Thoracic aorta (tissue), 2 donors: ENCODE measurements around the gene GAL. TPM values are rescaled to one million over a fixed set of nuclear protein-coding genes. Genes with fewer than 3 reads are reported as not detected.

Experiments
- ATAC-seq: fragments of 150-250 bp; one replicate; pipeline ENCODE4 v1.8.0; 2017; ENCODE audit warnings: low read depth; ENCODE audit not compliant: insufficient number of reproducible peaks, low FRiP score
- DNase-seq: peaks from one replicate; pipeline ENCODE4 v3.0.0-alpha.2; 2020; ENCODE audit warnings: low spot score
- H3K27ac ChIP-seq, 2 donors: fragments of 200-600 bp; sonication (generic); 1 replicate in 1 of 2; 2 replicates in 1 of 2; pipeline ENCODE4 v1.5.1; 2016; ENCODE audit warnings: mild to moderate bottlenecking in 2 of 2, moderate library complexity in 2 of 2
- H3K27me3 ChIP-seq: fragments of 200-600 bp; sonication (generic); replicated peaks from 2 replicates; pipeline ENCODE4 v1.6.0; 2016; ENCODE audit warnings: mild to moderate bottlenecking; ENCODE audit not compliant: insufficient read depth
- H3K36me3 ChIP-seq: fragments of 200-600 bp; sonication (generic); one replicate; pipeline ENCODE4 v1.5.1; 2016
- H3K4me1 ChIP-seq, 2 donors: fragments of 200-600 bp; sonication (generic); 1 replicate in 1 of 2; 2 replicates in 1 of 2; pipeline versions ENCODE4 v1.5.1 to v1.6.0; 2016; ENCODE audit warnings: low read depth in 2 of 2, mild to moderate bottlenecking in 1 of 2; ENCODE audit not compliant: control insufficient read depth in 1 of 2
- H3K4me3 ChIP-seq: fragments of 200-600 bp; sonication (generic); 2 replicates; pipeline ENCODE4 v1.5.1; 2016; ENCODE audit warnings: mild to moderate bottlenecking
- H3K9me3 ChIP-seq: fragments of 200-600 bp; sonication (generic); 2 replicates; pipeline ENCODE4 v1.5.1; 2016
- CTCF ChIP-seq: fragments of 200-600 bp; sonication (generic); IDR thresholded peaks from one replicate; pipeline ENCODE4 v1.5.1; 2019; ENCODE audit warnings: antibody characterized with exemption
- total RNA-seq, 2 donors: library from RNA; depleted of rRNA; stranded (reverse); fragments of >200 nt; gene quantifications; one replicate each; pipeline versions ENCODE4 v1.1.0 to v1.2.3, GENCODE V29; 2016

The GAL gene
- total RNA-seq, 2 donors from 2014 or later: not detected

- no peak for TF ChIP-seq CTCF
- ATAC-seq (no peak), DNase-seq (no peak)
- H3K4me3 ChIP-seq: no peak overlapping the region
- H3K4me1 ChIP-seq: no peaks in the 10 kb centered on the region
- H3K36me3 ChIP-seq: no peaks in the 10 kb centered on the region
- H3K27me3 ChIP-seq: no peaks in the 10 kb centered on the region
- H3K27ac ChIP-seq: no peak overlapping the region
- H3K9me3 ChIP-seq: no peaks in the 10 kb centered on the region
Measured at GRCh38 chr11:68661014-68661413, 23.3 kb upstream of the GAL start.

- ATAC-seq (no peak), DNase-seq (no peak)
- TF ChIP-seq CTCF: no peak
Measured at GRCh38 chr11:68661697-68662603, 22.4 kb upstream of the GAL start.

GRCh38 chr11:68663482-68664010 is 20.8 kb upstream of the GAL start:
- Histone ChIP-seq H3K36me3 (no peaks in the 10 kb centered on the region), H3K4me1 (no peaks in the 10 kb centered on the region), H3K9me3 (no peaks in the 10 kb centered on the region), H3K27ac (no peak overlapping the region), H3K27me3 (no peaks in the 10 kb centered on the region), H3K4me3 (no peak overlapping the region)
- ATAC-seq (no peak), DNase-seq (no peak)
- TF ChIP-seq CTCF: no peak

More at GRCh38 chr11:68661697-68662603, 22.4 kb upstream of the GAL start:
- Histone ChIP-seq H3K4me1 (no peaks in the 10 kb centered on the region), H3K9me3 (no peaks in the 10 kb centered on the region), H3K4me3 (no peak overlapping the region), H3K27ac (no peak overlapping the region), H3K27me3 (no peaks in the 10 kb centered on the region), H3K36me3 (no peaks in the 10 kb centered on the region)

- Histone ChIP-seq H3K4me1 (no peaks in the 10 kb centered on the region), H3K9me3 (no peaks in the 10 kb centered on the region), H3K4me3 (no peak overlapping the region), H3K36me3 (no peaks in the 10 kb centered on the region), H3K27ac (no peak overlapping the region), H3K27me3 (no peaks in the 10 kb centered on the region)
- TF ChIP-seq CTCF: no peak
- no peak for DNase-seq
- ATAC-seq: no peak
Measured at GRCh38 chr11:68664141-68664540, 20.2 kb upstream of the GAL start.

- H3K4me3 ChIP-seq: no peak overlapping the region
- no peak for ATAC-seq
- H3K9me3 ChIP-seq: no peaks in the 10 kb centered on the region
- H3K4me1 ChIP-seq: no peaks in the 10 kb centered on the region
- H3K36me3 ChIP-seq: no peaks in the 10 kb centered on the region
- H3K27ac ChIP-seq: no peak overlapping the region
- no peak for DNase-seq
- no peak for TF ChIP-seq CTCF
- H3K27me3 ChIP-seq: no peaks in the 10 kb centered on the region
Measured at GRCh38 chr11:68664906-68665305, 19.4 kb upstream of the GAL start.
